ENCODE data around the gene RAB28. TPM values are rescaled to one million over a fixed set of nuclear protein-coding genes. Genes with fewer than 3 reads are reported as not detected.

RAB28 gene
- total RNA-seq, 3 donors from 2014 or later: 14.2 to 14.9 (median 14.2) TPM

DNA sequence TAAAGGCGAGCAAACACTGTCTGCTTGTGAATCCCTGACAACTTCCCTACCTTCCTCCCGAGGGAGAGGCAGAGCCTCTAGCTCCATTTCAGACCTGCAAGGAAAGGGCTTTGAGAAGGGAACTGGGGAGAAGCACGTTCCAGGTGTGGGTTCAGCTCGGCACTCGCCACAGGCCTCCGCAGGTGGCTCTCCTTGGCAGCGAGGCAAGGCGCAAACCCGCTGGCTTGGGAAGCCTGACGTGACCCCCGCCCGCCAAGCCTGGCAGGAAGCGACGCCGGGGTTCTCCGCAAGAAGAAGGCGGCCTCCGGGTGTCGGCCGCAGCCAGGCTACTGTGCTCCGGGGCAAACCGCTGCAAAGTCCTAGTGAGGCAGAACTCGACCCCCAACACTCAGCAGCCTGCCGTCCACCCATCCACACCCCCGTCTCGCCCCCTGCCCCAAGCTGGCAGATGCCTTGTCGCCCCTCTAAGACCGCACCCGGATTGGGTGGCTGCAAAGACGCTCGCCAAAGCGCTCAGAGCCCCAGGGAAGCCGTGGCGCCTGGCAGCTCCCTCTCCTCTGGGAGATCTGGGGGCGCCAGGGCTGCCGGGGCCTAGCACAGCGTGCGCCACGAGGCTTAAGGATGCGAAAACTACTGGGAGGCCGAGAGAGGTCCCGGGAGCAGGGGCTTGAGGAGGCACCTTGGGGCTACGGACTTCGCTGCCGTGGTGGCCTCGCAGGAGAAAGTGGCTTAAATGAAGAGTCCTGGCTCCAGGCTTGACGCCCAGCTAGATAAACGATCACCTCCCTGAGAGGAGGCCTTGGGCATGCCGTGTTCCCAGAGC is 38.4 kb upstream of the RAB28 start:
- Mint-ChIP-seq H3K9me3 (no peaks in the 10 kb centered on the region), H3K27me3 (ENCODE audit: low read depth) (peaks cover 72% of the 10 kb centered on the region), H3K36me3 (ENCODE audit: insufficient read depth) (no peaks in the 10 kb centered on the region), H3K4me3 (no peak overlapping the region), H3K4me1 (ENCODE audit: low read depth) (peaks cover 4% of the 10 kb centered on the region)
- DNase-seq (no peak), ATAC-seq (peak; percentile 28 to 30)

- Mint-ChIP-seq H3K4me1 (ENCODE audit: low read depth) (no peaks in the 10 kb centered on the region), H3K27me3 (ENCODE audit: low read depth) (peaks cover 64% of the 10 kb centered on the region), H3K36me3 (ENCODE audit: insufficient read depth) (no peaks in the 10 kb centered on the region), H3K9me3 (no peaks in the 10 kb centered on the region), H3K4me3 (no peak overlapping the region)
- ATAC-seq (no peak), DNase-seq (no peak)
These were observed 36.9 kb upstream of the RAB28 start for GRCh38 chr4:13521047-13521446.

DNA sequence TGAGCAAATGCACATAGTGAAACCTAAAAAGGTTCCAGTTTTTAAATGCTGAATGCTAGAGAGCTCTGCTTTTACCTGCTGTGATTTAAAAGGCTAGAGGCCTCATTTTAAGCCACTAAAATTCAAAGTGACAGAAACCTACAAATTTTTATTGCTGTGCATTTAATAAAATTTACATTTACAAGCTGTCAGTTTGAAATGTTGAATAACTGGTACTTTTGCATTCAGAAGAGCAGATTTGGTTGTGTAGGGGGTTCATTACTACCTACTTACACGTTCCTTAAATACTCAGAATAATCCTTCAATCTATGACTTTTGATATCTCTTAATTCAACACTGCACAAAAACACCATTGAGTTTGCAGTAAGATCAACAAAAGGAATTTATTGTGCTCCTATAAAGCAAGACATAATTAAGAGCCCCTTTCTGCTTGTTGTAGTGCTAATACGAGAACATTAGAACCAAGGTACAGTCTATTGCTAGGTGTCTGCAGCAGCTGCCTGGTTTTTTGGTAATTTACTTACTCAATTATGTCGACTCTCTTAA is 32.2 kb upstream of the RAB28 start:
- Mint-ChIP-seq H3K27me3 (ENCODE audit: low read depth) (peaks cover 44% of the 10 kb centered on the region), H3K36me3 (ENCODE audit: insufficient read depth) (no peaks in the 10 kb centered on the region), H3K4me3 (no peak overlapping the region), H3K9me3 (no peaks in the 10 kb centered on the region), H3K4me1 (ENCODE audit: low read depth) (no peaks in the 10 kb centered on the region)
- no peak for ATAC-seq
- no peak for DNase-seq

- Mint-ChIP-seq H3K4me3 (no peak overlapping the region), H3K27me3 (ENCODE audit: low read depth) (peaks cover 42% of the 10 kb centered on the region), H3K9me3 (no peaks in the 10 kb centered on the region), H3K4me1 (ENCODE audit: low read depth) (no peaks in the 10 kb centered on the region), H3K36me3 (ENCODE audit: insufficient read depth) (no peaks in the 10 kb centered on the region)
- ATAC-seq (no peak), DNase-seq (no peak)
These were observed 31.1 kb upstream of the RAB28 start for GRCh38 chr4:13515268-13515667.

DNA sequence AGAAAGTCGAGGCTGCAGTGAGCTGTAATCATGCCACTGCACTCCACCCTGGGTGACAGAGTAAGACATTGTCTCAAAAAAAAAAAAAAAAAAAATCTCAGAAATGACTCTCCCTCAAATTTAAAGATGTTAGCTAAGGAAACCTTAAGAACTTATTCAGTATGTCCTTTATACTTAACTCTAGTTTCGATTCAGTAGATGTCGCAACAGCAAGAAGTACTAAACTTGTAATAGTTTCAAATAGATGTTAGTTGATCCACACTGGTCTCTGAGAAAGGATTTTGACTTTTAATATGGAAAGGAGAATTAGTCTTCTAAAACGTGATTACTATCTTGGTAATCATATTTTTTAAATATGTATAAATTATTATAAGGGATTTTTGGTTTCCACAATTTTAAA is 30.6 kb upstream of the RAB28 start:
- no peaks in the 10 kb centered on the region for H3K9me3 Mint-ChIP-seq
- no peak overlapping the region for H3K4me3 Mint-ChIP-seq
- H3K4me1 Mint-ChIP-seq (ENCODE audit: low read depth): no peaks in the 10 kb centered on the region
- H3K36me3 Mint-ChIP-seq (ENCODE audit: insufficient read depth): no peaks in the 10 kb centered on the region
- no peak for DNase-seq
- peaks cover 40% of the 10 kb centered on the region for H3K27me3 Mint-ChIP-seq (ENCODE audit: low read depth)
- no peak for ATAC-seq

DNA sequence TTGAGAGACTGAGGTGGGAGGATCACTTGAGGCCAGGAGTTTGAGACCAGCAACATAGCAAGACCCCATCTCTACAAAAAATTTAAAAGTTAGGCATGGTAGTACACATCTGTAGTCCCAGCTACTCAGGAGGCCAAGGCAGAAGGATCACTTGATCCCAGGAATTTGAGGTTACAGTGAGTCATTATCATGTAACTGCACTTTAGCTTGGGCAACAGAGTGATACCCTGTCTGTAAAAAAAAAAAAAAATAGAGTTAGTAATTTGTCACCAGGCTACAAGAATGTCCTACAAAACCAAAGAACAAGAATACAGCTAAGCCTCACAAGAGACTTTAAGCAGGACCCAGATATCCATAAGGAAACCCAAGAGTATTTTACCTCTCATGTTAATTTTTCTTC is 27.0 kb upstream of the RAB28 start:
- H3K27me3 Mint-ChIP-seq (ENCODE audit: low read depth): peaks cover 28% of the 10 kb centered on the region
- no peak overlapping the region for H3K4me3 Mint-ChIP-seq
- no peaks in the 10 kb centered on the region for H3K9me3 Mint-ChIP-seq
- H3K36me3 Mint-ChIP-seq (ENCODE audit: insufficient read depth): no peaks in the 10 kb centered on the region
- no peaks in the 10 kb centered on the region for H3K4me1 Mint-ChIP-seq (ENCODE audit: low read depth)
- ATAC-seq (no peak), DNase-seq (no peak)

- DNase-seq (no peak), ATAC-seq (no peak)
- H3K4me3 Mint-ChIP-seq: no peak overlapping the region
- no peaks in the 10 kb centered on the region for H3K9me3 Mint-ChIP-seq
- H3K36me3 Mint-ChIP-seq (ENCODE audit: insufficient read depth): no peaks in the 10 kb centered on the region
- H3K27me3 Mint-ChIP-seq (ENCODE audit: low read depth): peaks cover 28% of the 10 kb centered on the region
- no peaks in the 10 kb centered on the region for H3K4me1 Mint-ChIP-seq (ENCODE audit: low read depth)
These were observed 25.3 kb upstream of the RAB28 start for GRCh38 chr4:13509442-13509841.

DNA sequence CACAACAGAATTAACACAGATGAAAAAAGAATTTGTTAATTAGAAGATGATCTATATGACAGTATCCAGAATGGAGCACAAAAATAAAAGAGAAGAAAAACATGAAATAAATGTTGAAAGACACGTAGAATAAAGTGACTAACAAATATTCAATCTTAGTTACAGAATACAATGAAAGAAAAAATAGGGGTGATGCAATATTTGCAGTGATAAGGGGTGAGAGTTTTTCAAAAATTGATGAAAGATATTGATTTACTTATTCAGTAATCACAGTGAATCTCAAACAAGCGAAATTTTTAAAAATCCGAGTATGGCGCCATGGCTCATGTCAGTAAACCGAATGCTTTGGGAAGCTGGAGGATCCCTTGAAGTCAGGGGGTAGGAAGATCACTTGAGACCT is 20.2 kb upstream of the RAB28 start:
- ATAC-seq (no peak), DNase-seq (no peak)
- H3K4me3 Mint-ChIP-seq: no peak overlapping the region
- peaks cover 16% of the 10 kb centered on the region for H3K27me3 Mint-ChIP-seq (ENCODE audit: low read depth)
- H3K4me1 Mint-ChIP-seq (ENCODE audit: low read depth): no peaks in the 10 kb centered on the region
- H3K9me3 Mint-ChIP-seq: no peaks in the 10 kb centered on the region
- H3K36me3 Mint-ChIP-seq (ENCODE audit: insufficient read depth): no peaks in the 10 kb centered on the region

DNA sequence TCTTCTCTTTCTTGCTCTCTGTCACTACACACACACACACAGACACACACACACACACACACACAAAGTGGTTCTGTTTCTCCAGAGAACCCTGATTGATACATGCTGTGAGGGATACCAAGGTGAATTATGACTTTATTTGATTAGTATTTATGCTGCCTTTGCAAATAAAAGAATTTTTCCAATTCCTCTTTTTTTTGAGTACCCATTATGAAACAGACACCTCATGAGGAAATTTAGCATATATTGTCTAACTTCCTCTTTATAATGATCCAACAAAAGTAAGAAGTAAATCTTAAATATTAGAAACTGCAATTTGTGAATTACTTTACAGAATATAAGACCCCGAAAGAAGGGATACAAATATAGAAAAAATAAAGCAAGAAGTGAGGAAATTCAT is 14.3 kb upstream of the RAB28 start:
- H3K4me3 Mint-ChIP-seq: no peak overlapping the region
- ATAC-seq (no peak), DNase-seq (no peak)
- peaks cover 30% of the 10 kb centered on the region for H3K27me3 Mint-ChIP-seq (ENCODE audit: low read depth)
- H3K4me1 Mint-ChIP-seq (ENCODE audit: low read depth): no peaks in the 10 kb centered on the region
- H3K9me3 Mint-ChIP-seq: no peaks in the 10 kb centered on the region
- no peaks in the 10 kb centered on the region for H3K36me3 Mint-ChIP-seq (ENCODE audit: insufficient read depth)

DNA sequence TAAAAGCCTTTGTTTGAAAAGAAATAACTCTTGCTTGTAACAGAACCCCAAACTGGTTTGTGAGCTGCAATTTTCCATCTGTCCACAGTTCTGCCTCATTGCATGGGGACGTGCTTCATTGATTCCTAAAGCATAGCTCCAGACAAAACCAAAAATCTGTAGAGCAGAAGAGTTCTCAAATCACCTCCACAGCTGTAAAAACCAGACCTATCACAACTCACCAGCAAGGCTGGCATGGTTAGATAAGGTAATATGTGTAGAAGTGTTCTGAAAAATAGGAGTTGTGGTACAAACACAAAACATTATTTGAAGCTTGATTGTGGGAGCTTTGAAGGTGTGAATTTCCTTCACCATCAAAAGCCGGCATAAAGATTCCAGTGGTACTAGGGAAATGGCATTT is 12.5 kb upstream of the RAB28 start:
- Mint-ChIP-seq H3K9me3 (no peaks in the 10 kb centered on the region), H3K4me1 (ENCODE audit: low read depth) (no peaks in the 10 kb centered on the region), H3K36me3 (ENCODE audit: insufficient read depth) (no peaks in the 10 kb centered on the region), H3K27me3 (ENCODE audit: low read depth) (peaks cover 26% of the 10 kb centered on the region), H3K4me3 (no peak overlapping the region)
- no peak for ATAC-seq
- DNase-seq: no peak

DNA sequence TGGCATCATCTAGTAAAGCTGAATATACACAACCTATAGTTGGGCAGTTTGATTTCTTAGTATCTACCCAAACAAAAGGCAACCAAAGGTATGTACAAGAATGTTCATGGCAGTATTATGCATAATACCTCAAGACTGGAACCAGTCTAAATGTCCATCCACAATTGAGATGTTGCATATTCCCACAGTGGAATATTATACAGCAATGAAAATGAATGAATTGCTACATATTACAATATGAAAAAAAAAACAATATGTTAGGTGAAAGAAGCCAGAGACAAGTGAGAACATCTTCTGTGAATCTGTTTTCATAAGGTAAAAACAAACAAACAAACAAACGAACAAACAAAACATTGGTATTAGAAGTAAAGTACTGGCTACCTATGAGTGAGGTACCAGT is 11.6 kb upstream of the RAB28 start:
- no peaks in the 10 kb centered on the region for H3K9me3 Mint-ChIP-seq
- no peak overlapping the region for H3K4me3 Mint-ChIP-seq
- H3K27me3 Mint-ChIP-seq (ENCODE audit: low read depth): peaks cover 29% of the 10 kb centered on the region
- no peaks in the 10 kb centered on the region for H3K4me1 Mint-ChIP-seq (ENCODE audit: low read depth)
- H3K36me3 Mint-ChIP-seq (ENCODE audit: insufficient read depth): no peaks in the 10 kb centered on the region
- DNase-seq (no peak), ATAC-seq (no peak)

- H3K9me3 Mint-ChIP-seq: no peaks in the 10 kb centered on the region
These were observed 9.7 kb upstream of the RAB28 start for GRCh38 chr4:13493793-13494192.

DNA sequence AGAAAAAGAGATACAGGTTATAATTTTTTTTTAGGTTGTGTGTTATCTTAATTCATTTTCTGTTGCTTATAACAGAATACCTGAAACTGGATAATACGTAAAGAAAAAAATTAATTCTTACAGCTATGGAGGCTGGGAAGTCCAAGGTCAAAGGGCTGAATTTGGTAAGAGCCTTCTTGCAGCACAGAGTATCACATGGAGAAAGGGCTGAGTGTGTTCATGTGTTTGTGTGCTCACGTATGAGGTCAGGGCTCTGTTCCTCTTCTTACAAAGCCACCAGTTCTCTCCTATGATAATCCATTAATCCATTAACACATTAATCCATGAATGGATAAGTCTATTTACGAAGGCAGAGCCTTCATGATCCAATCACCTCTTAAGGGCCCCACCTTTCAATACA is 8.6 kb upstream of the RAB28 start:
- ATAC-seq (no peak), DNase-seq (no peak)
- no peaks in the 10 kb centered on the region for H3K9me3 Mint-ChIP-seq
- H3K4me3 Mint-ChIP-seq: no peak overlapping the region
- H3K27me3 Mint-ChIP-seq (ENCODE audit: low read depth): peaks cover 44% of the 10 kb centered on the region
- no peaks in the 10 kb centered on the region for H3K4me1 Mint-ChIP-seq (ENCODE audit: low read depth)
- H3K36me3 Mint-ChIP-seq (ENCODE audit: insufficient read depth): no peaks in the 10 kb centered on the region

More at GRCh38 chr4:13493793-13494192, 9.7 kb upstream of the RAB28 start:
- DNase-seq (no peak), ATAC-seq (no peak)
- H3K36me3 Mint-ChIP-seq (ENCODE audit: insufficient read depth): no peaks in the 10 kb centered on the region
- no peaks in the 10 kb centered on the region for H3K4me1 Mint-ChIP-seq (ENCODE audit: low read depth)
- peaks cover 37% of the 10 kb centered on the region for H3K27me3 Mint-ChIP-seq (ENCODE audit: low read depth)
- H3K4me3 Mint-ChIP-seq: no peak overlapping the region

DNA sequence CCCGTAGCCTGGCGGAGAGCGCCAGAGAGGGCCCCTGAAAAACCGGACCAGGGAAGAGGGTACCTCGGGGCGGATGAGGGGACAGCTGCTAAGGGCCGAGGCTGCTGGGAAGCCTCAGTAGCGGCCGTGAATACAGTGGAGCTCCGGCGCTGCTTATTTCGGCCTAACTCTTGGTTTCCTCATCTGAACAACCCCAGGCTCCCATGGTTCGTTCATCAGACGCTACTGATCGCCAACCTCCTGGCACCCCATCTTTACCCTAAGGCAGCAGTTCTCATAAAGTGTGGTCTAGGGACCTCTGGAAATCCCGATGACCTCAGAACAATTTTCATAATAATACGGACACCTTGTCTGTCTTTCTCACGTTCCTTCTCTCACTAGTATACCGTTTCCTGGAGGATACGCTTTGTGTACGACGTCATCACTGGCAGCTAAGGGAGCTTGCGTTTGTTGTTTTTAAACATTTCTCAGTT is 645 bp upstream of the RAB28 start:
- Mint-ChIP-seq H3K9me3 (no peaks in the 10 kb centered on the region), H3K4me1 (ENCODE audit: low read depth) (peaks cover 22% of the 10 kb centered on the region), H3K36me3 (ENCODE audit: insufficient read depth) (no peaks in the 10 kb centered on the region), H3K27me3 (ENCODE audit: low read depth) (peaks cover 17% of the 10 kb centered on the region), H3K4me3 (peak overlapping the region; percentile 92)
- ATAC-seq (peak; percentile 38 to 39), DNase-seq (no peak)

DNA sequence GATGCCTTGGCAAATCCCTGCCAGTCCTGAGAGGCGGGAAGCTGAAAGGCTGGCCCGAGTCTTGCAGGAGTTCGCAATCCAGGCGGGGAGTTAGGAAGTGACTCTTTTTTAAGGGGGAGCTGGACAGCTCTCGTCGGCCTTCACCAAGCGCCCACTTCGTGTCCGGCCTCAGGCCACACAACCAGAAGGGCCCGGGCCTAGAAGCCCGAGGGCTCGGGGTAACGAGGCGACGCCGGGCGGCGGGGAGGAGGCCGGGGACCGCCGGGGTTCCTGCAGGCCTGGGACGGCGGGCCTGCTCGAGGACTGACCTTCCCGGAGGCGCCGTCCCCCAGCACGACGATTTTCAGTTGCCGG is 395 bp downstream of the RAB28 start:
- Mint-ChIP-seq H3K4me3 (peak overlapping the region; percentile 92), H3K9me3 (no peaks in the 10 kb centered on the region), H3K36me3 (ENCODE audit: insufficient read depth) (peaks cover under 1% of the 10 kb centered on the region), H3K27me3 (ENCODE audit: low read depth) (peaks cover 10% of the 10 kb centered on the region), H3K4me1 (ENCODE audit: low read depth) (peaks cover 22% of the 10 kb centered on the region)
- ATAC-seq (peak; percentile 19 to 20), DNase-seq (peak; percentile 7)
